Measurements from ENCODE around the gene IFITM5. TPM values are rescaled to one million over a fixed set of nuclear protein-coding genes. Genes with fewer than 3 reads are reported as not detected.

Gene IFITM5
- total RNA-seq, 1 donor from 2014 or later, result not detected

GRCh38 chr11:255816-256215 lies 43.5 kb downstream of the IFITM5 start:
- intact Hi-C loops (cut with DNase I), result no loop called here
- no peak for DNase-seq (ENCODE audit: missing footprints)
- no peak for ATAC-seq

GRCh38 chr11:255176-255575 lies 44.1 kb downstream of the IFITM5 start:
- intact Hi-C loops (cut with DNase I), result no loop called here
- ATAC-seq (no peak), DNase-seq (ENCODE audit: missing footprints) (no peak)

- intact Hi-C loops (cut with DNase I), result no loop called here
- DNase-seq (ENCODE audit: missing footprints), result no peak
- ATAC-seq, result no peak
Observed at GRCh38 chr11:253886-254270, 45.4 kb downstream of the IFITM5 start.

- DNase-seq (ENCODE audit: missing footprints) (no peak), ATAC-seq (no peak)
- intact Hi-C loops (cut with DNase I), result no loop called here
Observed at GRCh38 chr11:253160-253885, 46.0 kb downstream of the IFITM5 start.

- ATAC-seq, result no peak
- intact Hi-C loops (cut with DNase I), result no loop called here
- DNase-seq (ENCODE audit: missing footprints), result no peak
Observed at GRCh38 chr11:252666-253065, 46.7 kb downstream of the IFITM5 start.

GRCh38 chr11:251550-251949 lies 47.8 kb downstream of the IFITM5 start:
- ATAC-seq (no peak), DNase-seq (ENCODE audit: missing footprints) (no peak)
- intact Hi-C loops (cut with DNase I), result no loop called here

GRCh38 chr11:250740-251299 lies 48.5 kb downstream of the IFITM5 start:
- DNase-seq (ENCODE audit: missing footprints), result no peak
- intact Hi-C loops (cut with DNase I), result no loop called here
- ATAC-seq, result peak; percentile 53

- intact Hi-C loops (cut with DNase I), result no loop called here
- DNase-seq (ENCODE audit: missing footprints) (no peak), ATAC-seq (no peak)
Observed at GRCh38 chr11:250274-250673, 49.1 kb downstream of the IFITM5 start.

- intact Hi-C loops (cut with DNase I), result no loop called here
- DNase-seq (ENCODE audit: missing footprints) (no peak), ATAC-seq (no peak)
Observed at GRCh38 chr11:249062-249461, 50.3 kb downstream of the IFITM5 start.

Other genes starting within 250 kb of the IFITM5 start
- not detected for gene SCGB1C1, start 106.4 kb downstream of the IFITM5 start, total RNA-seq
- 19.4 TPM for gene BET1L, start 92.1 kb downstream of the IFITM5 start, total RNA-seq
- gene RIC8A, start 91.8 kb downstream of the IFITM5 start, total RNA-seq, result 52.3 TPM
- 39.7 TPM for gene SIRT3, start 63.2 kb downstream of the IFITM5 start, total RNA-seq
- gene PSMD13, start 62.5 kb downstream of the IFITM5 start, total RNA-seq, result 91.7 TPM
- gene NLRP6, start 21.1 kb downstream of the IFITM5 start, total RNA-seq, result 0.14 TPM
- 10.0 TPM for gene PGGHG, start 10.4 kb downstream of the IFITM5 start, total RNA-seq
- 253 TPM for gene IFITM2, start 8.3 kb upstream of the IFITM5 start, total RNA-seq
- 125 TPM for gene IFITM1, start 14.5 kb upstream of the IFITM5 start, total RNA-seq
- gene IFITM3, start 21.3 kb upstream of the IFITM5 start, total RNA-seq, result 401 TPM
- 0.54 TPM for gene B4GALNT4, start 70.0 kb upstream of the IFITM5 start, total RNA-seq
- gene PKP3, start 94.7 kb upstream of the IFITM5 start, total RNA-seq, result 0.32 TPM
- gene SIGIRR, start 115.5 kb upstream of the IFITM5 start, total RNA-seq, result 50.0 TPM
- 0.41 TPM for gene ANO9, start 142.5 kb upstream of the IFITM5 start, total RNA-seq
- 27.8 TPM for gene PTDSS2, start 150.8 kb upstream of the IFITM5 start, total RNA-seq
- gene RNH1, start 207.7 kb upstream of the IFITM5 start, total RNA-seq, result 190 TPM
- gene HRAS, start 236.1 kb upstream of the IFITM5 start, total RNA-seq, result 57.5 TPM
- 0.16 TPM for gene LRRC56, start 238.0 kb upstream of the IFITM5 start, total RNA-seq